HAP-1 (cell line): Measurements from ENCODE around the gene ZNF267.
"Not testable (repeated sequence)": the region's sequence is repeated elsewhere in the genome, so short reads cannot be mapped to it uniquely, and the experiment has no call there.

Source experiments
- DNase-seq, 2 experiments: peaks; one replicate each; pipeline ENCODE4 v3.0.0-alpha.2; 2016 to 2020; ENCODE audit warnings: low spot score in 2 of 2
- H3K27me3 ChIP-seq: fragments of 250-450 bp; sonication (Bioruptor Pico); 2 replicates; pipeline ENCODE4 v1.5.1; 2020; ENCODE audit warnings: low read depth, mild to moderate bottlenecking, moderate library complexity
- H3K36me3 ChIP-seq: fragments of 250-450 bp; sonication (Bioruptor Pico); replicated peaks from 2 replicates; pipeline ENCODE4 v1.5.1; 2020; ENCODE audit warnings: mild to moderate bottlenecking
- H3K4me1 ChIP-seq: fragments of 250-450 bp; sonication (Bioruptor Pico); 2 replicates; pipeline ENCODE4 v1.5.1; 2020; ENCODE audit warnings: mild to moderate bottlenecking
- H3K4me3 ChIP-seq: fragments of 250-450 bp; sonication (Bioruptor Pico); 2 replicates; pipeline ENCODE4 v1.5.1; 2020; ENCODE audit warnings: mild to moderate bottlenecking, moderate library complexity
- H3K9me3 ChIP-seq: fragments of 250-450 bp; sonication (Bioruptor Pico); 2 replicates; pipeline ENCODE4 v1.5.1; 2020; ENCODE audit warnings: mild to moderate bottlenecking, moderate library complexity
- in situ Hi-C: fragments of 300-500 bp; cut with MboI; formaldehyde crosslinking; loops from 3 replicates; pipeline ENCODE4 v1.14.3; 2020; ENCODE audit warnings: low sequenced_read_pairs, inconsistent platforms, mixed read lengths

The ZNF267 gene

GRCh38 chr16:31892111-31892510 is 18.5 kb downstream of the ZNF267 start:
- H3K9me3 ChIP-seq, H3K4me1 ChIP-seq, in situ Hi-C loops, DNase-seq, H3K27me3 ChIP-seq, H3K4me3 ChIP-seq: not testable (repeated sequence)
- H3K36me3 ChIP-seq, result peaks cover 80% of the 10 kb centered on the region

- Histone ChIP-seq H3K4me3 (no peak overlapping the region), H3K9me3 (no peaks in the 10 kb centered on the region; the same call in 1 of the 2 replicates), H3K36me3 (peaks cover 69% of the 10 kb centered on the region), H3K27me3 (no peaks in the 10 kb centered on the region), H3K4me1 (no peaks in the 10 kb centered on the region)
- DNase-seq, result no peak
- in situ Hi-C loops, result no loop called here
Observed at GRCh38 chr16:31893824-31894223, 20.2 kb downstream of the ZNF267 start.

GRCh38 chr16:31897283-31897682 is 23.7 kb downstream of the ZNF267 start:
- Histone ChIP-seq H3K4me3 (no peak overlapping the region), H3K36me3 (peaks cover 40% of the 10 kb centered on the region), H3K9me3 (peaks cover 3% of the 10 kb centered on the region; the same call in 1 of the 2 replicates), H3K4me1 (no peaks in the 10 kb centered on the region), H3K27me3 (no peaks in the 10 kb centered on the region)
- DNase-seq, result no peak
- in situ Hi-C loops, result no loop called here

- Histone ChIP-seq H3K36me3 (peaks cover 27% of the 10 kb centered on the region), H3K4me3 (no peak overlapping the region), H3K4me1 (no peaks in the 10 kb centered on the region), H3K27me3 (no peaks in the 10 kb centered on the region), H3K9me3 (peaks cover 3% of the 10 kb centered on the region; the same call in 1 of the 2 replicates)
- DNase-seq, result no peak
- in situ Hi-C loops, result no loop called here
Observed at GRCh38 chr16:31899505-31899904, 25.9 kb downstream of the ZNF267 start.

GRCh38 chr16:31904571-31904970 is 31.0 kb downstream of the ZNF267 start:
- DNase-seq, H3K4me1 ChIP-seq, H3K4me3 ChIP-seq, H3K9me3 ChIP-seq, H3K36me3 ChIP-seq, H3K27me3 ChIP-seq, in situ Hi-C loops: not testable (repeated sequence)

GRCh38 chr16:31913668-31914067 is 40.1 kb downstream of the ZNF267 start:
- no peak for DNase-seq
- H3K27me3 ChIP-seq, result no peaks in the 10 kb centered on the region
- no peak overlapping the region for H3K4me3 ChIP-seq
- H3K9me3 ChIP-seq, result peaks cover 28% of the 10 kb centered on the region
- H3K4me1 ChIP-seq, result no peaks in the 10 kb centered on the region
- in situ Hi-C loops, result no loop called here
- peaks cover 35% of the 10 kb centered on the region for H3K36me3 ChIP-seq

GRCh38 chr16:31916056-31916488 is 42.5 kb downstream of the ZNF267 start:
- DNase-seq, result no peak
- no peaks in the 10 kb centered on the region for H3K4me1 ChIP-seq
- peaks cover 28% of the 10 kb centered on the region for H3K36me3 ChIP-seq
- H3K27me3 ChIP-seq, result no peaks in the 10 kb centered on the region
- in situ Hi-C loops, result no loop called here
- peaks cover 24% of the 10 kb centered on the region for H3K9me3 ChIP-seq
- H3K4me3 ChIP-seq, result no peak overlapping the region

GRCh38 chr16:31920373-31920772 is 46.8 kb downstream of the ZNF267 start:
- Histone ChIP-seq H3K4me1 (no peaks in the 10 kb centered on the region), H3K36me3 (peaks cover 11% of the 10 kb centered on the region), H3K9me3 (peaks cover 8% of the 10 kb centered on the region), H3K4me3 (no peak overlapping the region), H3K27me3 (no peaks in the 10 kb centered on the region)
- no peak for DNase-seq
- in situ Hi-C loops, result no loop called here

GRCh38 chr16:31951806-31952205 is 78.2 kb downstream of the ZNF267 start:
- H3K36me3 ChIP-seq, H3K9me3 ChIP-seq, H3K27me3 ChIP-seq, H3K4me3 ChIP-seq, DNase-seq, H3K4me1 ChIP-seq, in situ Hi-C loops: not testable (repeated sequence)

GRCh38 chr16:31952206-31952605 is 78.6 kb downstream of the ZNF267 start:
- DNase-seq, H3K9me3 ChIP-seq, in situ Hi-C loops: not testable (repeated sequence)

GRCh38 chr16:31956221-31956620 is 82.6 kb downstream of the ZNF267 start:
- H3K4me3 ChIP-seq, in situ Hi-C loops, H3K36me3 ChIP-seq, H3K4me1 ChIP-seq, H3K27me3 ChIP-seq, H3K9me3 ChIP-seq, DNase-seq: not testable (repeated sequence)

More at GRCh38 chr16:31952206-31952605, 78.6 kb downstream of the ZNF267 start:
- not testable (repeated sequence) for H3K4me1 ChIP-seq, H3K36me3 ChIP-seq, H3K27me3 ChIP-seq, H3K4me3 ChIP-seq

- H3K9me3 ChIP-seq, DNase-seq, H3K27me3 ChIP-seq, H3K36me3 ChIP-seq, in situ Hi-C loops, H3K4me1 ChIP-seq, H3K4me3 ChIP-seq: not testable (repeated sequence)
Observed at GRCh38 chr16:31960186-31960910, 86.7 kb downstream of the ZNF267 start.
